ENCODE results near the gene TTYH3. TPM values are rescaled to one million over a fixed set of nuclear protein-coding genes. Genes with fewer than 3 reads are reported as not detected.

Gene TTYH3
- total and polyA plus RNA-seq, 2 of the 13 experiments (the other 11 are each of a cell fraction or from before 2014, with no cell fraction given), result 26.3 to 50.0 TPM

DNA sequence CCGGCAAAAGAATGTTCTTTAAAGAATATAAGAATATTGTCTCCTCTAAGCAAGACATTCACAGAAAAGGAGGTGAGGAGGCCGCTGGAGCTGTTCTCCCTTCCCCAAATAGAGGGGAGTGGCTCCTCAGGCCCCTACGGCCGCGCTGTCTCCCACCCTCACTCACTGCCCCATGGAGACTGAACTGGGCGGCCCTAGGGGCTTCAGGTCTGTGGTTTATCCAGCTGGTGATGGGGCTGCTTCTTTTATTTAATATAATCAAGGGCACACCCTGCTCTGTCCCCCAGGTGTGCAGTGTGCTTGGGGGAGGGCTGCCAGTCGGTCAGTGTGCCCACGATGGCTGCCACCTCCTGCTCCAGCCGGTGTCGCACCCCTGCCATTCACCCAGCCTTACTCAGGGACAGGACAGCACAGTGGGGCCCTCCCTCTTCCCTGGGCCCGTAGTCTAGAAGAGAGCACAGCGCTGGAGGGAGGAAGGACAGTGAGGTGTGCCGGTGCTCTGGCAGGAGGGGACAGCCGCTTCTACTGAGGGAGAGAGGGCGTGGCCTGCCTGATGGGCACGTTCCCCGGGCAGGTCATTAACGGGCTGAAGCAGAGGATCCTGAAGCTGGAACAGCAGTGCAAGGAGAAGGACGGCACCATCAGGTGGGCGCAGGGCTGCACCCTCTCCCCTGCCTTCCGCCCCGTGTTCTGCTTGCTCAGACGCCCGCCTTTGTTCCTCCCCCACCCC is 49.6 kb upstream of the TTYH3 start:
- no peak for ATAC-seq
- Histone ChIP-seq H3K4me1 (ENCODE audit: insufficient read depth, low read length) (no peaks in the 10 kb centered on the region), H3K79me2 (ENCODE audit: insufficient read depth, low read length) (no peaks in the 10 kb centered on the region), H3K9me3 (ENCODE audit: low read length) (no peaks in the 10 kb centered on the region), H3K27me3 (ENCODE audit: control insufficient read depth in 1 of 2, insufficient read depth in 2 of 2, low read length in 2 of 2) (no peaks in the 10 kb centered on the region), H3K4me3 (replicated peaks in 1 of 3; ENCODE audit: insufficient read depth in 1 of 3, low read depth in 2 of 3, low read length in 3 of 3) (no peak overlapping the region), H3K36me3 (replicated peaks in 1 of 2; ENCODE audit: control insufficient read depth in 1 of 2, insufficient read depth in 2 of 2, low read length in 2 of 2) (no peaks in the 10 kb centered on the region), H3K9ac (ENCODE audit: insufficient read depth, low read depth, low read length) (no peak overlapping the region), H3K4me2 (ENCODE audit: low read depth, low read length) (no peak overlapping the region), H2AFZ (ENCODE audit: low read length) (no peak overlapping the region), H4K20me1 (ENCODE audit: insufficient read depth, low read length) (no peaks in the 10 kb centered on the region), H3K27ac (ENCODE audit: extremely low read length, insufficient read depth, low read length) (no peak overlapping the region)
- POLR2A ChIA-PET, result no interaction called here
- TF ChIP-seq, protein P1, sequence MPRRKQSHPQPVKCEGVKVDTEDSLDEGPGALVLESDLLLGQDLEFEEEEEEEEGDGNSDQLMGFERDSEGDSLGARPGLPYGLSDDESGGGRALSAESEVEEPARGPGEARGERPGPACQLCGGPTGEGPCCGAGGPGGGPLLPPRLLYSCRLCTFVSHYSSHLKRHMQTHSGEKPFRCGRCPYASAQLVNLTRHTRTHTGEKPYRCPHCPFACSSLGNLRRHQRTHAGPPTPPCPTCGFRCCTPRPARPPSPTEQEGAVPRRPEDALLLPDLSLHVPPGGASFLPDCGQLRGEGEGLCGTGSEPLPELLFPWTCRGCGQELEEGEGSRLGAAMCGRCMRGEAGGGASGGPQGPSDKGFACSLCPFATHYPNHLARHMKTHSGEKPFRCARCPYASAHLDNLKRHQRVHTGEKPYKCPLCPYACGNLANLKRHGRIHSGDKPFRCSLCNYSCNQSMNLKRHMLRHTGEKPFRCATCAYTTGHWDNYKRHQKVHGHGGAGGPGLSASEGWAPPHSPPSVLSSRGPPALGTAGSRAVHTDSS (CRISPR knock-in tag; conservative IDR thresholded peaks at IDR 0.05), result no peak
- TF ChIP-seq ZNF282 (IDR thresholded peaks at IDR 0.05; ENCODE audit: partially characterized antibody) (no peak), SMAD1 (CRISPR knock-in tag; IDR thresholded peaks at IDR 0.05; ENCODE audit: borderline replicate concordance, low read depth) (no peak)
- no TSS peak for BruUV-seq (replicated peaks)
- intact Hi-C loops (cut with micrococcal nuclease; ENCODE audit: unreplicated experiment) (no loop called here), in situ Hi-C loops (cut with HindIII; ENCODE audit: extremely low pct_ligation_motif_present, low pct_unique_long_range_greater_than_20kb) (no loop called here)
- DNase-seq (ENCODE audit: low spot score), result no peak
- CTCF ChIA-PET (ENCODE audit: low intra/inter-chr PET ratio, low total read pairs), result no interaction called here
- FAIRE-seq, result no peak
- WGBS (ENCODE audit: low lambda C conversion rate), result 87% methylated on average over 24 of the region's 24 CpGs

DNA sequence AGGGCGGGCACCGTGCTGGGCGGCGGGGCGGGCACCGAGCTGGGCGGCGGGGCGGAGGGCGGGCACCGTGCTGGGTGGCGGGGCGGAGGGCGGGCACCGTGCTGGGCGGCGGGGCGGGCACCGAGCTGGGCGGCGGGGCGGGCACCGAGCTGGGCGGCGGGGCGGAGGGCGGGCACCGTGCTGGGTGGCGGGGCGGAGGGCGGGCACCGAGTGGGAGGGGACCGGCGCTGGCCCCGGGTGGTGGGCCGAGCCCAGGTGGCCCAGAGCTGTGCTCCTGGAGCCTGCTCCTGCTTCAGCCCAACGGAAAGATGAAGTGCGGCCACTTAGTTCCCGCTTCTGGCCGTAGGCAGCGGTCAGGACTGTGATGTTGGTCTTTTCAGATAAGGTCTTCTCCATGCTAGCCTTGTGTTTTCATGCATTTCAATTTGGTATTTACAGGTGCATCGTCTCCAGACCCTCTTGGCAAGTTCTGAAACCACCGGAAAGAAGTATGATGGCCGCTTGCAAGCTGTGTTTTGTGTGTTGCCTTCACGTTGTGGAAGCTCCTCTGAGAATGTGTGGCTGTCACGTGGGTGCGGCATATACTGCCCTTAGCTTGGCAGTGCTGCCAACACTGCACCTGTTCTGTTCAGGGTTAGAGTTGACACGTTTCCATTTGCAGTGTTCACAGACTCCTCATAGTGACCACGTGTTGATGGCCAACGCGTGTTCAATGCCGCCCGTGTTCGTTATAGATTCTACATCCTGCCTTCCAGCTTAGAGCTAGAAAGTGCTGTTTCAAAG is 47.8 kb upstream of the TTYH3 start:
- ChIA-PET POLR2A (no interaction called here), CTCF (ENCODE audit: low intra/inter-chr PET ratio, low total read pairs) (no interaction called here)
- no peaks in the 10 kb centered on the region for H3K4me1 ChIP-seq (ENCODE audit: insufficient read depth, low read length)
- no TSS peak for BruUV-seq (replicated peaks)
- H3K9me3 ChIP-seq (ENCODE audit: low read length), result no peaks in the 10 kb centered on the region
- H3K4me3 ChIP-seq (replicated peaks in 1 of 3; ENCODE audit: insufficient read depth in 1 of 3, low read depth in 2 of 3, low read length in 3 of 3), result no peak overlapping the region
- no peaks in the 10 kb centered on the region for H3K27me3 ChIP-seq (ENCODE audit: control insufficient read depth in 1 of 2, insufficient read depth in 2 of 2, low read length in 2 of 2)
- FAIRE-seq (no peak), ATAC-seq (no peak), DNase-seq (ENCODE audit: low spot score) (no peak)
- WGBS (ENCODE audit: low lambda C conversion rate), result 97% methylated on average over 35 of the region's 54 CpGs
- no peak overlapping the region for H3K27ac ChIP-seq (ENCODE audit: extremely low read length, insufficient read depth, low read length)
- no peak overlapping the region for H2AFZ ChIP-seq (ENCODE audit: low read length)
- intact Hi-C loops (cut with micrococcal nuclease; ENCODE audit: unreplicated experiment), result no loop called here
- H3K9ac ChIP-seq (ENCODE audit: insufficient read depth, low read depth, low read length), result no peak overlapping the region
- no peaks in the 10 kb centered on the region for H3K36me3 ChIP-seq (replicated peaks in 1 of 2; ENCODE audit: control insufficient read depth in 1 of 2, insufficient read depth in 2 of 2, low read length in 2 of 2)
- no peak overlapping the region for H3K4me2 ChIP-seq (ENCODE audit: low read depth, low read length)
- H3K79me2 ChIP-seq (ENCODE audit: insufficient read depth, low read length), result no peaks in the 10 kb centered on the region
- no peaks in the 10 kb centered on the region for H4K20me1 ChIP-seq (ENCODE audit: insufficient read depth, low read length)
- in situ Hi-C loops (cut with HindIII; ENCODE audit: extremely low pct_ligation_motif_present, low pct_unique_long_range_greater_than_20kb), result no loop called here
- no peak for TF ChIP-seq PLRG1 (conservative IDR thresholded peaks at IDR 0.05)
- TF ChIP-seq, protein P2, sequence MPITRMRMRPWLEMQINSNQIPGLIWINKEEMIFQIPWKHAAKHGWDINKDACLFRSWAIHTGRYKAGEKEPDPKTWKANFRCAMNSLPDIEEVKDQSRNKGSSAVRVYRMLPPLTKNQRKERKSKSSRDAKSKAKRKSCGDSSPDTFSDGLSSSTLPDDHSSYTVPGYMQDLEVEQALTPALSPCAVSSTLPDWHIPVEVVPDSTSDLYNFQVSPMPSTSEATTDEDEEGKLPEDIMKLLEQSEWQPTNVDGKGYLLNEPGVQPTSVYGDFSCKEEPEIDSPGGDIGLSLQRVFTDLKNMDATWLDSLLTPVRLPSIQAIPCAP (CRISPR knock-in tag; IDR thresholded peaks at IDR 0.05; ENCODE audit: low read depth), result no peak
- TF ChIP-seq TBP (CRISPR knock-in tag; IDR thresholded peaks at IDR 0.05), result no peak
- no peak for TF ChIP-seq ZNF160 (CRISPR knock-in tag; IDR thresholded peaks at IDR 0.05)
- TF ChIP-seq ZNF253 (CRISPR knock-in tag; IDR thresholded peaks at IDR 0.05; ENCODE audit: borderline replicate concordance), result no peak
- TF ChIP-seq TBL1XR1 (IDR thresholded peaks at IDR 0.05; ENCODE audit: borderline replicate concordance, low read length, partially characterized antibody), result no peak
- TF ChIP-seq ATAD3A (CRISPR knock-in tag; IDR thresholded peaks at IDR 0.05), result no peak
- TF ChIP-seq KDM3A (CRISPR knock-in tag; IDR thresholded peaks at IDR 0.05; ENCODE audit: low read depth), result no peak
- no peak for TF ChIP-seq KDM5B (CRISPR knock-in tag; IDR thresholded peaks at IDR 0.05; ENCODE audit: borderline replicate concordance)

All from HepG2 (cell line).